Keratinocyte (primary cell): ENCODE measurements around the gene RNF103. TPM values are rescaled to one million over a fixed set of nuclear protein-coding genes. Genes with fewer than 3 reads are reported as not detected.

ENCODE experiments used
- DNase-seq: peaks from one replicate; pipeline ENCODE4 v3.0.0-alpha.2; 2011; ENCODE audit warnings: low read depth, missing footprints, low spot score
- FAIRE-seq: peaks from 2 replicates; lab custom pipeline; 2011; peaks lifted over from hg19 to GRCh38; lab: Jason Lieb, UNC
- H2AFZ ChIP-seq: 2 replicates; pipeline ENCODE4 v1.6.0; 2012; ENCODE audit warnings: low read length, control low read depth, inconsistent platforms; ENCODE audit not compliant: control insufficient read depth
- H3K27ac ChIP-seq: 2 replicates; pipeline ENCODE4 v1.5.1; 2011; ENCODE audit warnings: low read length; ENCODE audit not compliant: control insufficient read depth, insufficient read depth
- H3K27me3 ChIP-seq: 3 replicates; pipeline ENCODE4 v1.6.0; 2011; ENCODE audit warnings: low read length; ENCODE audit not compliant: control insufficient read depth, insufficient read depth; ENCODE audit errors: extremely low read depth
- H3K36me3 ChIP-seq, 2 experiments: 2 replicates in 1 of 2; 3 replicates in 1 of 2; pipeline ENCODE4 v1.5.1; 2011; ENCODE audit warnings: low read length in 2 of 2, mild to moderate bottlenecking in 1 of 2; ENCODE audit not compliant: control insufficient read depth in 2 of 2, insufficient read depth in 2 of 2; ENCODE audit errors: extremely low read depth in 1 of 2
- H3K4me1 ChIP-seq: 3 replicates; pipeline ENCODE4 v1.5.1; 2011; ENCODE audit warnings: low read length; ENCODE audit not compliant: control insufficient read depth, insufficient read depth; ENCODE audit errors: extremely low read depth
- H3K4me2 ChIP-seq: 3 replicates; pipeline ENCODE4 v1.6.0; 2011; ENCODE audit warnings: low read depth, low read length; ENCODE audit not compliant: control insufficient read depth, insufficient read depth; ENCODE audit errors: extremely low read depth
- H3K4me3 ChIP-seq, 3 experiments: fragments of 200-600 bp in 1 of 3; sonication (generic) in 1 of 3; 2 replicates in 2 of 3; 3 replicates in 1 of 3; pipeline ENCODE4 v1.5.1; 2011 to 2016; ENCODE audit warnings: low read length in 3 of 3, mild to moderate bottlenecking in 3 of 3, control low read depth in 2 of 3, inconsistent platforms in 1 of 3, low read depth in 1 of 3, mixed read lengths in 1 of 3, mixed run types in 1 of 3, moderate library complexity in 1 of 3; ENCODE audit not compliant: control insufficient read depth in 2 of 3, insufficient read depth in 2 of 3; ENCODE audit errors: extremely low read depth in 1 of 3
- H3K79me2 ChIP-seq: 2 replicates; pipeline ENCODE4 v1.6.0; 2012; ENCODE audit warnings: low read length; ENCODE audit not compliant: control insufficient read depth, insufficient read depth
- H3K9ac ChIP-seq: 3 replicates; pipeline ENCODE4 v1.6.0; 2011; ENCODE audit warnings: low read length; ENCODE audit not compliant: control insufficient read depth, insufficient read depth; ENCODE audit errors: extremely low read depth
- H3K9me1 ChIP-seq: 3 replicates; pipeline ENCODE4 v1.6.0; 2011; ENCODE audit warnings: low read length; ENCODE audit not compliant: control insufficient read depth, insufficient read depth; ENCODE audit errors: extremely low read depth
- H3K9me3 ChIP-seq: 2 replicates; pipeline ENCODE4 v1.5.1; 2012; ENCODE audit warnings: low read depth, low read length; ENCODE audit not compliant: control insufficient read depth
- H4K20me1 ChIP-seq: 3 replicates; pipeline ENCODE4 v1.6.0; 2011; ENCODE audit warnings: low read length; ENCODE audit not compliant: control insufficient read depth, insufficient read depth; ENCODE audit errors: extremely low read depth
- CTCF ChIP-seq, 3 experiments: IDR thresholded peaks in 1 of 3; conservative IDR thresholded peaks in 1 of 3; optimal IDR thresholded peaks in 1 of 3; 2 replicates in 2 of 3; 3 replicates in 1 of 3; pipeline versions ENCODE3 to v1.5.1; 2011; ENCODE audit warnings: low read length in 3 of 3, mild to moderate bottlenecking in 3 of 3, moderate library complexity in 2 of 3, control low read depth in 1 of 3, inconsistent platforms in 1 of 3; ENCODE audit not compliant: insufficient read depth in 2 of 3; ENCODE audit errors: extremely low read depth in 1 of 3
- EZH2 ChIP-seq: IDR thresholded peaks from one replicate; pipeline ENCODE4 v1.6.1; 2012; ENCODE audit warnings: inconsistent platforms, mild to moderate bottlenecking, low read length, moderate library complexity
- dilution Hi-C: fragments of 300-500 bp; cut with MboI; formaldehyde crosslinking; loops from one replicate; pipeline ENCODE4 v1.7.0; 2020; ENCODE audit warnings: low sequenced_read_pairs; ENCODE audit not compliant: extremely low pct_ligation_motif_present
- polyA plus RNA-seq, 5 experiments: library from polyadenylated mRNA; depleted of rRNA in 3 of 5; stranded (reverse) in 3 of 5; stranded (forward) in 1 of 5; unstranded in 1 of 5; fragments of >200 nt; gene quantifications; 1 replicate in 1 of 5; 2 replicates in 3 of 5; 3 replicates in 1 of 5; pipeline versions ENCODE4 v1.2.1 to v1.2.3, GENCODE V29; 2011 to 2012; ENCODE audit warnings: missing spikeins in 2 of 5, low read depth in 1 of 5, low replicate concordance in 1 of 5

The RNF103 gene
- polyA plus RNA-seq, 1 donor (not counting 4 experiments of a cell fraction or from before 2014, with no cell fraction given), result 15.7 TPM

- Histone ChIP-seq H3K27ac (peak overlapping the region; percentile 99), H3K9ac (peak overlapping the region; percentile 99), H3K9me3 (peaks cover 2% of the 10 kb centered on the region), H3K4me2 (peak overlapping the region; percentile 97), H3K27me3 (no peaks in the 10 kb centered on the region), H2AFZ (peak overlapping the region; percentile 91), H3K4me3 (peak overlapping the region; percentile 83 to 97 (median 94)), H3K36me3 (peaks cover 0 to 2% of the 10 kb centered on the region in 2 experiments), H3K4me1 (peaks cover 16% of the 10 kb centered on the region), H4K20me1 (no peaks in the 10 kb centered on the region), H3K9me1 (peaks cover 1% of the 10 kb centered on the region), H3K79me2 (peaks cover 49% of the 10 kb centered on the region)
- FAIRE-seq (no peak), DNase-seq (no peak)
- dilution Hi-C loops, result no loop called here
- TF ChIP-seq CTCF (optimal IDR thresholded peaks at IDR 0.05 in 1 of 3, IDR thresholded peaks at IDR 0.05 in 1 of 3, conservative IDR thresholded peaks at IDR 0.05 in 1 of 3; ENCODE audit: extremely low read depth in 1 of 3, insufficient read depth in 2 of 3, low read length in 3 of 3) (no peak), EZH2 (no peak)
Measured at GRCh38 chr2:86562485-86562921, 61.2 kb downstream of the RNF103 start.

- TF ChIP-seq CTCF (optimal IDR thresholded peaks at IDR 0.05 in 1 of 3, IDR thresholded peaks at IDR 0.05 in 1 of 3, conservative IDR thresholded peaks at IDR 0.05 in 1 of 3; ENCODE audit: extremely low read depth in 1 of 3, insufficient read depth in 2 of 3, low read length in 3 of 3) (no peak), EZH2 (no peak)
- H3K27ac ChIP-seq, result no peak overlapping the region
- dilution Hi-C loops, result no loop called here
Measured at GRCh38 chr2:86557836-86558235, 65.8 kb downstream of the RNF103 start.

More at GRCh38 chr2:86557836-86558235, 65.8 kb downstream of the RNF103 start:
- no peak for FAIRE-seq
- H3K79me2 ChIP-seq, result peaks cover 84% of the 10 kb centered on the region
- no peak for DNase-seq
- H3K4me2 ChIP-seq, result no peak overlapping the region
- H3K9ac ChIP-seq, result no peak overlapping the region
- H4K20me1 ChIP-seq, result no peaks in the 10 kb centered on the region
- H3K9me1 ChIP-seq, result peaks cover 3% of the 10 kb centered on the region
- peaks cover 11% of the 10 kb centered on the region for H3K4me1 ChIP-seq
- H3K36me3 ChIP-seq, result peaks cover 0 to 5% of the 10 kb centered on the region in 2 experiments
- H3K27me3 ChIP-seq, result no peaks in the 10 kb centered on the region
- no peaks in the 10 kb centered on the region for H3K9me3 ChIP-seq
- no peak overlapping the region for H3K4me3 ChIP-seq
- H2AFZ ChIP-seq, result no peak overlapping the region
